ENCODE data around the gene TEX261.
"Not testable (repeated sequence)": the region's sequence is repeated elsewhere in the genome, so short reads cannot be mapped to it uniquely, and the experiment has no call there.

The TEX261 gene

DNA sequence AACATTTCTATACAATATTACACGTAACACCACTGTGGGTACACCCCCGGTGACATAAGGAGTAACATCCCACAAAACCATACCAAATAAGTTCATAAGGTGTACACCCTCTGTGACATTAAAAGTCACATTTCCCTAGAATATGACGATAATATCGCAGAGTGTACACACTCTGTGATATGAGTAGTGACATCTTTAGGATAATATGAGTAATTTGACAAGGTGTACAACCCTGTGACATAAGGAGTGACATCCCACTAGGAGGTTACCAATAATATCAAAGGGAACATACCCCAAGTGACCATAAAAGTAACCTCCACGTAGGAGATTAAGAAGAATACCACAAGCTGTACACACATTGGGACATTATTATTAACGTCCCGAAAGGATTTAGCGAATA lies 24.0 kb upstream of the TEX261 start:
- DNase-seq (ENCODE audit: extremely low read depth, insufficient read length): no peak
- Histone ChIP-seq H3K4me3 (replicated peaks; ENCODE audit: low read depth, low read length) (no peak overlapping the region), H3K36me3 (ENCODE audit: control insufficient read depth, insufficient read depth, low read length) (no peaks in the 10 kb centered on the region), H3K27me3 (replicated peaks; ENCODE audit: control insufficient read depth, insufficient read depth, low read length) (no peaks in the 10 kb centered on the region)
- TF ChIP-seq, protein P1, sequence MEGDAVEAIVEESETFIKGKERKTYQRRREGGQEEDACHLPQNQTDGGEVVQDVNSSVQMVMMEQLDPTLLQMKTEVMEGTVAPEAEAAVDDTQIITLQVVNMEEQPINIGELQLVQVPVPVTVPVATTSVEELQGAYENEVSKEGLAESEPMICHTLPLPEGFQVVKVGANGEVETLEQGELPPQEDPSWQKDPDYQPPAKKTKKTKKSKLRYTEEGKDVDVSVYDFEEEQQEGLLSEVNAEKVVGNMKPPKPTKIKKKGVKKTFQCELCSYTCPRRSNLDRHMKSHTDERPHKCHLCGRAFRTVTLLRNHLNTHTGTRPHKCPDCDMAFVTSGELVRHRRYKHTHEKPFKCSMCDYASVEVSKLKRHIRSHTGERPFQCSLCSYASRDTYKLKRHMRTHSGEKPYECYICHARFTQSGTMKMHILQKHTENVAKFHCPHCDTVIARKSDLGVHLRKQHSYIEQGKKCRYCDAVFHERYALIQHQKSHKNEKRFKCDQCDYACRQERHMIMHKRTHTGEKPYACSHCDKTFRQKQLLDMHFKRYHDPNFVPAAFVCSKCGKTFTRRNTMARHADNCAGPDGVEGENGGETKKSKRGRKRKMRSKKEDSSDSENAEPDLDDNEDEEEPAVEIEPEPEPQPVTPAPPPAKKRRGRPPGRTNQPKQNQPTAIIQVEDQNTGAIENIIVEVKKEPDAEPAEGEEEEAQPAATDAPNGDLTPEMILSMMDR (IDR thresholded peaks at IDR 0.05; ENCODE audit: insufficient read depth, low read length, poor library complexity, severe bottlenecking): no peak

DNA sequence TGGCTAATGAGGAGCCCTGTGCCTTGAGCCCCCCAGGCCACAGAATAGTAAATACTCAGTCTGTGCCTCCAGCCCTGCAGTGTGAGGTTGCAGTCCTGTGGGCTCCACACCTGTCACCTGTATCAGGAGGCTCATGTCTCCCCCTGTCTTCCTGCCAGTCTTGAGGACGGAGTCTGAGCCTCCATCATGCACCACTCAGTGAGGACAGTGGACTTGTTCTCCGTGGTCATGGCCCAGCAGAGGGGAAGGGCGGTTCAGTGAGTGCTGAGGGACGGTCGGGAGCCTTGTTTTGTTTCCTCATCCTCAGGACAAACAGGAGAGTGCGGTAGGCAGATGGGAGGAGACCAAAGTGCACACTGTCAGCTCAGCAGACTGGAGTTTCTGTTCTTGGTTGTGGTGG lies 17.1 kb upstream of the TEX261 start:
- not testable (repeated sequence) for H3K27me3 ChIP-seq (replicated peaks; ENCODE audit: control insufficient read depth, insufficient read depth, low read length); H3K36me3 ChIP-seq (ENCODE audit: control insufficient read depth, insufficient read depth, low read length); DNase-seq (ENCODE audit: extremely low read depth, insufficient read length); H3K4me3 ChIP-seq (replicated peaks; ENCODE audit: low read depth, low read length)

DNA sequence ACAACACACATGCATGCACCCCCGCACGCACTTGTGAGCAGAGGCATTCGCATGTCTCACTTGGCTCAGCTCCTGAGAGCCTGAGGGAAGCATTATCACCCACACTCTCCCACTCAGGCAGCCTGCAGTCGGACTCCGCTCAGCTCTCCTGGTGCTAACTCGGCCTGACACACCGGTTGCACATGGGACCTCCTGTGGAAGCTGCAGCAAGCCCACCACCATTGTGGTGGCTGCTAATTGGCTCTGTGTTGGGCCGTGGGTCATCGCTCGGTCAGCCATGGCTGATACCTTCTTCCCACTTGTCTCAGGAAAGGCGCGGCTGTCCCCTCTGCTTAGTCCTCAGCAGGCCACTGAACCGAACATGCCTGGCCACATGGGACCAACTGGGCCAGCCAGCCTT lies 13.7 kb upstream of the TEX261 start:
- Histone ChIP-seq H3K36me3 (ENCODE audit: control insufficient read depth, insufficient read depth, low read length) (no peaks in the 10 kb centered on the region), H3K4me3 (replicated peaks; ENCODE audit: low read depth, low read length) (no peak overlapping the region), H3K27me3 (replicated peaks; ENCODE audit: control insufficient read depth, insufficient read depth, low read length) (no peaks in the 10 kb centered on the region)
- TF ChIP-seq, protein P1 (IDR thresholded peaks at IDR 0.05; ENCODE audit: insufficient read depth, low read length, poor library complexity, severe bottlenecking): no peak
- no peak for DNase-seq (ENCODE audit: extremely low read depth, insufficient read length)

DNA sequence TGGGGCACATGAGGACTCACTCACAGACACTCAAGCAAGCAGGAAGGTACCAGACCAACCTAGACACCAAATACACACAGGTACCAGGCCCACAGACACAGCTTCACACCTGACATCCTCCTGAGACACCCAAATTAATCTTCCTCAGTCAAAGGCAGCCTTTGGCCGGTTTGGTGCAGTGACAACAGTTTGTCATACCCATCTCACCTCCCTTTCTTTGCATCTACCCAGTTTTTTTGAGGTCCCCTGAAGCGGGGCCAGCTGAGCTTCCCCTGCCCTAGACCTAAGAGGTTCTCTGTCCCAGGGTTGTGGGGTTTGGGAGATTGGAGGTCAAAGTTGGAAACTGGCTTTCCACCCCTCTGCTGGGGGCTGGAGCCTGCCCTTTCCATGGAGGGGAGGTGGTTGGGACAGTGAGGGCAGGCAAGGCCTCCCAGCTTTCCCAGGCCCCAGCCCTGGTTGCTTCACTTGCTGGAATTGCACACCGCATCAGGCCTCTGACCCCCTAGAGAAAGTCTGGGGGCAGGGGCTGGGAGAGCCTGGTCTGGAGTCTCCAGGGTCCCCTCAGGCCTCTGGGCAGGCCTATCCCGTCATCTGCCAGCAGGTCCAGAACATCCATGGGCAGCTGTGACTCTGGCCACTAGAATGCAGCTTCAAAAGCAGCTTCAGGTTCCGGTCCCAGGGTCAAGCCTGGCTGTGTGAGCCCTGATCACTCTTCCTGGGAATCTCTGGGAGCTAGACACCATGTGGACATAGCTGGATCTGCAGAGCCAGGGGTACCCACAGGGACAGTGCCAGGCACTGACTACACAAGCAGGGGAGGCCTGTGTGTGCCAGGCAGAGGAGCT lies 12.5 kb upstream of the TEX261 start:
- TF ChIP-seq, protein P1 (IDR thresholded peaks at IDR 0.05; ENCODE audit: insufficient read depth, low read length, poor library complexity, severe bottlenecking): no peak
- DNase-seq (ENCODE audit: extremely low read depth, insufficient read length): no peak
- H3K36me3 ChIP-seq (ENCODE audit: control insufficient read depth, insufficient read depth, low read length): no peaks in the 10 kb centered on the region

DNA sequence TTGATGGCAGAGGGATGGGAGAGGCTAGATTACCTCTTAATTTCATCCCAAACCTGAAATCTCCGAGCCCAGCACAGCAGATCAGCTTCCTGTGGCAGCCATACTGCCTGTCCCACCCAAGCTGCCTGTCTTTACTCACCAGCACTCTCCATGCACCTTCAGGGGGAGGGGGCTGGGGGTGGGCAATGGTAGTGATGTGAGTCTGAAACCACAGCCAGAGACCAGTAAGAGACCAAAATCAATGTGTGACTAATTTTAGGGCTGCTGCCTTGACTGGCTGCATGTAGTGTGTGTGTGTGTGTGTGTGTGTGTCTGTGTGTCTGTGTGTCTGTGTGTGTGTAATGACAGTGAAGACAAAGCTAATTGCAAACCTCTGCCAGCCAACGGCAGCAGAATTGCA lies 11.7 kb upstream of the TEX261 start:
- Histone ChIP-seq H3K27me3 (replicated peaks; ENCODE audit: control insufficient read depth, insufficient read depth, low read length) (no peaks in the 10 kb centered on the region), H3K4me3 (replicated peaks; ENCODE audit: low read depth, low read length) (no peak overlapping the region), H3K36me3 (ENCODE audit: control insufficient read depth, insufficient read depth, low read length) (no peaks in the 10 kb centered on the region)
- TF ChIP-seq, protein P1 (IDR thresholded peaks at IDR 0.05; ENCODE audit: insufficient read depth, low read length, poor library complexity, severe bottlenecking): no peak
- DNase-seq (ENCODE audit: extremely low read depth, insufficient read length): no peak

More for the DNA sequence above, 12.5 kb upstream of the TEX261 start:
- H3K4me3 ChIP-seq (replicated peaks; ENCODE audit: low read depth, low read length): no peak overlapping the region
- no peaks in the 10 kb centered on the region for H3K27me3 ChIP-seq (replicated peaks; ENCODE audit: control insufficient read depth, insufficient read depth, low read length)

DNA sequence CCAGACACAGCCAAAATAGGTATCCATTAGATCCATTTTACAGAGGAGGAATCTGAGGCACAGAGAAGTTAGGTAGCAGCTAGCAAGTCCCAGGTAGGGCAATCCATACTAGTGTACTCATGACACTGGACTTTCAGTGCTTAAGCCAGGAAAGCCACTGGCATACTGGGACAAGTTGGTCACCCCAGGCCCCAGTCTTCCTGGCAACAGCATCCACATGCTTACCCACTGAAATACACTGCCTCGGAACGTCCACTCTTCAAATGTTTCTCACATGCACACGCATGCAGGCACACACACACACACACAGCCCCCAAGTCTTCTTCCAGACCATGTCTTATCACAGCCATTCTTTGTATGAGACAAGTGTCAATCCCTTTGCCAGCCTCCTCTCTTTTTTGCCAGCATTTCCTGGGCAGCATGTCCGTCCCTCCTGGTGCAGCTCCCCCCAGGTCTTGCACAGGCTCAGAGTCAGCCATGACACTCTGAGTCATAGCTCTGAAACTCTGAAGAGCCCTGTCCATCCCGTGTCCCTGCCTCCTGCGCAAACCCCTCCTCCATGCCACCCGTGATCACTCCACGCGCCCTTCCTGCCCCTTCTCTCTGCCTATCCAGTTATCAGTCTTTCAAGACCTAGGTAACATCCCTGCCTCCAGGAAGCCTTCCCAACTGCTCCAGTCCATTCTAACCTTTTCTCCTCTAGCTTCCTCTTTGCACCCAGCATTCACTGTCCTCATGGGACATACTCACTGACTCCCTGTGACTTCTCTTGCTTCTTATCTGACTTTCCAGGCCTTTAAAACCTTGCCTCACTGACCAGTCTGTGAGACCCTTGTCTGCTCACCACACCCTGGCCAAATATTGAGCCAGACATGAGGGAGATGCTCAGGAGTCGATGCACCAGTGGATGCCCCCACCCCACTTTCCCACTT lies 10.9 kb upstream of the TEX261 start:
- Histone ChIP-seq H3K36me3 (ENCODE audit: control insufficient read depth, insufficient read depth, low read length) (no peaks in the 10 kb centered on the region), H3K27me3 (replicated peaks; ENCODE audit: control insufficient read depth, insufficient read depth, low read length) (no peaks in the 10 kb centered on the region), H3K4me3 (replicated peaks; ENCODE audit: low read depth, low read length) (no peak overlapping the region)
- DNase-seq (ENCODE audit: extremely low read depth, insufficient read length): no peak
- TF ChIP-seq, protein P1 (IDR thresholded peaks at IDR 0.05; ENCODE audit: insufficient read depth, low read length, poor library complexity, severe bottlenecking): no peak
